CD4-positive, alpha-beta memory T cell (primary cell): ENCODE measurements around the gene ERN1. TPM values are rescaled to one million over a fixed set of nuclear protein-coding genes. Genes with fewer than 3 reads are reported as not detected.
A peak's percentile ranks its signal among the peaks of the same experiment; 100 is the strongest.

Experiments used
- CTCF ChIA-PET: fragments of 350-600 bp; sonication (Branson Sonifier 250); formaldehyde crosslinking; loops from one replicate; lab custom pipeline; 2021; ENCODE audit warnings: inconsistent platforms; ENCODE audit not compliant: partially characterized antibody; lab: Charles Lee
- POLR2A ChIA-PET: fragments of 350-600 bp; sonication (Branson Sonifier 250); formaldehyde crosslinking; loops from one replicate; lab custom pipeline; 2021; ENCODE audit not compliant: partially characterized antibody; lab: Charles Lee
- DNase-seq, 5 donors: peaks; one replicate each; pipeline versions ENCODE4 v3.0.0 to v3.0.0-alpha.2; 2020 to 2022; ENCODE audit warnings: mixed read lengths in 1 of 5
- H3K27ac ChIP-seq: one replicate; pipeline ENCODE4 v1.7.0; 2013; ENCODE audit warnings: low read depth, low read length
- H3K27me3 ChIP-seq: 2 replicates; pipeline ENCODE4 v1.7.0; 2013; ENCODE audit warnings: mild to moderate bottlenecking, low read length, moderate library complexity; ENCODE audit not compliant: insufficient read depth
- H3K36me3 ChIP-seq: 2 replicates; pipeline ENCODE4 v1.7.0; 2013; ENCODE audit warnings: mild to moderate bottlenecking, low read length, moderate library complexity; ENCODE audit not compliant: insufficient read depth
- H3K4me1 ChIP-seq: 2 replicates; pipeline ENCODE4 v1.7.0; 2013; ENCODE audit warnings: mild to moderate bottlenecking, low read length, moderate library complexity; ENCODE audit not compliant: insufficient read depth
- H3K4me3 ChIP-seq, 2 donors: one replicate each; pipeline ENCODE4 v1.7.0; 2013; ENCODE audit warnings: low read length in 2 of 2, mild to moderate bottlenecking in 1 of 2
- H3K9me3 ChIP-seq, 2 donors: one replicate each; pipeline ENCODE4 v1.7.0; 2013; ENCODE audit warnings: low read length in 2 of 2, control low read depth in 1 of 2; ENCODE audit not compliant: control insufficient read depth in 1 of 2
- H3K27ac Mint-ChIP-seq, 7 donors: one replicate each; pipeline ENCODE4 v1.8.0; 2020 to 2021; ENCODE audit warnings: mixed read lengths in 7 of 7, mild to moderate bottlenecking in 6 of 7, inconsistent platforms in 3 of 7, moderate library complexity in 3 of 7
- H3K27me3 Mint-ChIP-seq, 2 donors: one replicate each; pipeline ENCODE4 v1.8.0; 2020 to 2021; ENCODE audit warnings: mixed read lengths in 2 of 2
- H3K36me3 Mint-ChIP-seq, 2 donors: one replicate each; pipeline ENCODE4 v1.8.0; 2020 to 2021; ENCODE audit warnings: mixed read lengths in 2 of 2, inconsistent platforms in 1 of 2, mild to moderate bottlenecking in 1 of 2
- H3K4me1 Mint-ChIP-seq, 4 donors: one replicate each; pipeline ENCODE4 v1.8.0; 2020 to 2021; ENCODE audit warnings: mixed read lengths in 4 of 4, mild to moderate bottlenecking in 1 of 4
- H3K4me3 Mint-ChIP-seq, 8 donors: one replicate each; pipeline ENCODE4 v1.8.0; 2020 to 2021; ENCODE audit warnings: mixed read lengths in 8 of 8, mild to moderate bottlenecking in 7 of 8, moderate library complexity in 6 of 8, inconsistent platforms in 3 of 8
- H3K9me3 Mint-ChIP-seq, 8 donors: one replicate each; pipeline ENCODE4 v1.8.0; 2020 to 2021; ENCODE audit warnings: mixed read lengths in 8 of 8, mild to moderate bottlenecking in 5 of 8, inconsistent platforms in 3 of 8, moderate library complexity in 1 of 8
- intact Hi-C: fragments of 100-400 bp; cut with micrococcal nuclease; formaldehyde crosslinking; loops from one replicate; pipeline ENCODE4 v1.15.1; 2023
- polyA plus RNA-seq, 2 donors: library from polyadenylated mRNA; unstranded; fragments of 300-500 nt; fragmentation: Illumina TruSeq; gene quantifications; one replicate each; pipeline ENCODE4 v1.2.3, GENCODE V29; 2021
- total RNA-seq, 2 experiments: library from RNA; stranded (reverse); gene quantifications; one replicate each; pipeline ENCODE4 v1.2.3, GENCODE V29; 2021

ERN1 gene
- total and polyA plus RNA-seq, 4 experiments from 2014 or later, result 47.9 to 172 (median 144) TPM

- Mint-ChIP-seq H3K27ac (peak overlapping the region in 4 of 7 donors; percentile 42 to 67 (median 48)), H3K36me3 (peaks cover 16 to 36% of the 10 kb centered on the region in 2 donors), H3K4me1 (peaks cover 15 to 30% (median 21%) of the 10 kb centered on the region in 4 donors), H3K27me3 (no peaks in the 10 kb centered on the region), H3K4me3 (peak overlapping the region; percentile 37 to 65 (median 42)), H3K9me3 (no peaks in the 10 kb centered on the region)
- H3K9me3 ChIP-seq, result no peaks in the 10 kb centered on the region
- ChIA-PET CTCF (interaction anchor here (1.0 to 3.7 kb wide), 6 partner anchors 15 to 237 kb away, joined by 3 to 17 read pairs (median 8); partner anchors contain the start of gene CSHL1), POLR2A (interaction anchor here (0.7 to 9.9 kb wide), 4 partner anchors 13 to 122 kb away, joined by 3 to 211 read pairs (median 60); partner anchors contain the start of gene ERN1)
- intact Hi-C loops, result no loop called here
- DNase-seq, result no peak
- H3K36me3 ChIP-seq, result peaks cover 16% of the 10 kb centered on the region
- no peaks in the 10 kb centered on the region for H3K27me3 ChIP-seq
- H3K4me1 ChIP-seq, result peaks cover 22% of the 10 kb centered on the region
- H3K4me3 ChIP-seq, result no peak overlapping the region
- H3K27ac ChIP-seq, result no peak overlapping the region
Observed at GRCh38 chr17:64148017-64148631, 18.2 kb upstream of the ERN1 start.

- H3K36me3 ChIP-seq, result peaks cover 8% of the 10 kb centered on the region
- H3K27ac ChIP-seq, result peak overlapping the region; percentile 87
- POLR2A ChIA-PET, result interaction anchor here (1.1 to 9.9 kb wide), 16 partner anchors 14 to 454 kb away, joined by 3 to 211 read pairs (median 18); partner anchors contain the start of genes CD79B, CEP95, DDX5 and ERN1
- Mint-ChIP-seq H3K27ac (no peak overlapping the region), H3K27me3 (no peaks in the 10 kb centered on the region), H3K4me3 (no peak overlapping the region), H3K4me1 (peaks cover 15 to 30% (median 21%) of the 10 kb centered on the region in 4 donors), H3K36me3 (peaks cover 8 to 29% of the 10 kb centered on the region in 2 donors), H3K9me3 (no peaks in the 10 kb centered on the region)
- no peaks in the 10 kb centered on the region for H3K9me3 ChIP-seq
- CTCF ChIA-PET, result interaction anchor here (1.1 to 3.7 kb wide), 5 partner anchors 14 to 236 kb away, joined by 3 to 17 read pairs (median 11); partner anchors contain the start of gene CSHL1
- peak overlapping the region; percentile 77 to 95 for H3K4me3 ChIP-seq
- peaks cover 22% of the 10 kb centered on the region for H3K4me1 ChIP-seq
- DNase-seq, result peak in 1 of 5 donors; percentile 5
- intact Hi-C loops, result loop anchor here (2.0 kb wide), 1 partner anchor 135 kb away; no protein-coding TSS in a partner anchor
- no peaks in the 10 kb centered on the region for H3K27me3 ChIP-seq
Observed at GRCh38 chr17:64147110-64148016, 17.4 kb upstream of the ERN1 start.

DNA sequence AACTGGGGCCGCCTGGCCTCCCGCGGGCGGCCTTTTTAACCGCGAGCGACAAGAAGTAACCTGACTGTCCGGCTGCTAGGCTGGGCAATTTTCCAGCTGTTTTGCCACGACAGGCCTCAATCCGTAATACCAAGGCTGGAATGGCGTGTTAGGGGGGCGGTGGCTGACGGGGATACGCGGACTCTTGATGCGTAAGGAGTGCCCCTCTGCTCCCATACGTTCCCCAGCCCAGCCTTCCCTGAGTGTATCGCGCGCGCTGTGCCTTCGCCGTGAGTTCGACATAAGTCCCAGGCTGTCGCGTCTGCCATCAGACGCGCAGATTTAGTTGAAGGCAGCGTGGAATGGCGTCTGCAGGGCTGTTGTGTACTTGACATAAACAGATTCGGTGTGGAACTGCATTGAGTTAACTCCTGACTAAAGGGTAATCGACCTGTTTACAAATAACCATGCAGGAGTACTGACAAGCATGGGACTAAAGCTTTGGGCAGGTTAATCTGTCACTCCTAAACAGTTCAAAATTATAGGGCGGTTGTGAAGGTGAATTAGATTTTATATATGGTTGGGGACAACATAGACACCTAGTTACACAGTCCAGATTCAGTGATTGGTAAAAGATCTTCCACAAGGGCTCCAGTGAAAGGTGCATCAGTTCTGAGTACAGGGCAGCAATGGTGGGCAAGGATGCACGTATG lies 16.6 kb upstream of the ERN1 start:
- POLR2A ChIA-PET, result interaction anchor here (0.6 to 9.9 kb wide), 67 partner anchors 9 to 700 kb away, joined by 3 to 211 read pairs (median 6); partner anchors contain the start of genes CCDC47, CD79B, CEP95 and CSHL1
- peaks cover 6% of the 10 kb centered on the region for H3K36me3 ChIP-seq
- no peaks in the 10 kb centered on the region for H3K27me3 Mint-ChIP-seq

GRCh38 chr17:64145751-64146417 lies 15.9 kb upstream of the ERN1 start:
- no peak overlapping the region for H3K27ac Mint-ChIP-seq
- Histone ChIP-seq H3K27me3 (no peaks in the 10 kb centered on the region), H3K4me3 (peak overlapping the region; percentile 77 to 95), H3K9me3 (no peaks in the 10 kb centered on the region), H3K36me3 (peaks cover 6% of the 10 kb centered on the region), H3K27ac (peak overlapping the region; percentile 87), H3K4me1 (peaks cover 22% of the 10 kb centered on the region)
- H3K27me3 Mint-ChIP-seq, result no peaks in the 10 kb centered on the region
- ChIA-PET CTCF (interaction anchor here (0.6 to 3.1 kb wide), 14 partner anchors 10 to 403 kb away, joined by 3 to 35 read pairs (median 4); partner anchors contain the start of genes CSHL1 and ICAM2), POLR2A (interaction anchor here (0.5 to 9.9 kb wide), 88 partner anchors 8 to 699 kb away, joined by 3 to 211 read pairs (median 5); partner anchors contain the start of genes CCDC47, CD79B, CEP95 and CSHL1)
- DNase-seq, result peak; percentile 95 to 99 (median 97)
- H3K36me3 Mint-ChIP-seq, result peaks cover 4 to 26% of the 10 kb centered on the region in 2 donors
- intact Hi-C loops, result loop anchor here (1.0 to 2.0 kb wide), 4 partner anchors 16 to 360 kb away; partner anchors contain the start of genes CEP95, DDX5, ERN1 and TEX2
- no peaks in the 10 kb centered on the region for H3K9me3 Mint-ChIP-seq
- H3K4me3 Mint-ChIP-seq, result no peak overlapping the region
- peaks cover 15 to 30% (median 21%) of the 10 kb centered on the region in 4 donors for H3K4me1 Mint-ChIP-seq

More for the DNA sequence above, 16.6 kb upstream of the ERN1 start:
- peak overlapping the region; percentile 87 for H3K27ac ChIP-seq
- Mint-ChIP-seq H3K27ac (no peak overlapping the region), H3K9me3 (no peaks in the 10 kb centered on the region), H3K4me1 (peaks cover 15 to 30% (median 21%) of the 10 kb centered on the region in 4 donors), H3K4me3 (no peak overlapping the region), H3K36me3 (peaks cover 8 to 26% of the 10 kb centered on the region in 2 donors)
- no peaks in the 10 kb centered on the region for H3K27me3 ChIP-seq
- peaks cover 22% of the 10 kb centered on the region for H3K4me1 ChIP-seq
- CTCF ChIA-PET, result interaction anchor here (0.9 to 3.1 kb wide), 6 partner anchors 11 to 126 kb away, joined by 4 to 35 read pairs (median 8); partner anchors contain the start of gene ICAM2
- no peaks in the 10 kb centered on the region for H3K9me3 ChIP-seq
- intact Hi-C loops, result loop anchor here (2.0 kb wide), 1 partner anchor 136 kb away; no protein-coding TSS in a partner anchor
- peak overlapping the region; percentile 77 to 95 for H3K4me3 ChIP-seq
- DNase-seq, result peak in 3 of 5 donors; percentile 46 to 69 (median 53)

DNA sequence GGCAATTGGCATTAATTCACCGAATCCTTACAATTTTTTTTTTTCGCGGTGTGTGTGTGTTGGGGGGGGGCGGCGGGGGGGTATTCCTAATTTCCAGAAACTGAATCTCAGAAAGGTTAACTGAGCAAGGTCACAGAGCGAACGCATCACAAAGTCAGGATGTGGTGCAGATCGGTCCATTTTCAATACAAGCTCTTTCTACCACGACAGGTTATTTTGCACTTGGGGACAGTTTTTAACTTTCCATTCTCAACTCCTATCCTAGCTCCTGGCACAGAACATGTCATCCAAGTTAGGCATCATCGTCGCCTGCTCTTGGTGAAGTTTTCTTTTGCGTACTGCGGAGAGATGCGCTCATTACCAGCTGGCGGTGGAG lies 15.4 kb upstream of the ERN1 start:
- DNase-seq, result no peak
- peak overlapping the region; percentile 87 for H3K27ac ChIP-seq
- H3K9me3 Mint-ChIP-seq, result no peaks in the 10 kb centered on the region
- H3K36me3 Mint-ChIP-seq, result peaks cover 4 to 22% of the 10 kb centered on the region in 2 donors
- intact Hi-C loops, result loop anchor here (1.0 kb wide), 3 partner anchors 15 to 361 kb away; partner anchors contain the start of genes CEP95, DDX5, ERN1 and TEX2
- H3K27me3 Mint-ChIP-seq, result no peaks in the 10 kb centered on the region
- H3K4me3 ChIP-seq, result peak overlapping the region; percentile 9 to 95
- peaks cover 15 to 30% (median 21%) of the 10 kb centered on the region in 4 donors for H3K4me1 Mint-ChIP-seq
- POLR2A ChIA-PET, result interaction anchor here (0.5 to 9.9 kb wide), 73 partner anchors 10 to 635 kb away, joined by 3 to 211 read pairs (median 6); partner anchors contain the start of genes CCDC47, CD79B, CEP95 and CSHL1
- H3K36me3 ChIP-seq, result peaks cover 4% of the 10 kb centered on the region
- CTCF ChIA-PET, result interaction anchor here (0.6 to 3.1 kb wide), 13 partner anchors 10 to 403 kb away, joined by 3 to 35 read pairs (median 3); partner anchors contain the start of gene CSHL1
- peaks cover 22% of the 10 kb centered on the region for H3K4me1 ChIP-seq
- no peaks in the 10 kb centered on the region for H3K9me3 ChIP-seq
- H3K27me3 ChIP-seq, result no peaks in the 10 kb centered on the region
- no peak overlapping the region for H3K4me3 Mint-ChIP-seq
- H3K27ac Mint-ChIP-seq, result no peak overlapping the region
